Muscle layer of colon (tissue), 2 donors: ENCODE results near the gene MECP2.

Source experiments
- H3K27ac ChIP-seq: one replicate; pipeline ENCODE4 v1.7.0; 2013; ENCODE audit warnings: low read depth, mild to moderate bottlenecking, low read length, moderate library complexity
- H3K27me3 ChIP-seq, 2 donors: one replicate each; pipeline ENCODE4 v1.7.0; 2013; ENCODE audit warnings: low read length in 2 of 2, mild to moderate bottlenecking in 2 of 2; ENCODE audit not compliant: insufficient read depth in 2 of 2, control insufficient read depth in 1 of 2
- H3K36me3 ChIP-seq: one replicate; pipeline ENCODE4 v1.7.0; 2013; ENCODE audit warnings: mild to moderate bottlenecking, low read length; ENCODE audit not compliant: insufficient read depth
- H3K4me1 ChIP-seq: one replicate; pipeline ENCODE4 v1.7.0; 2013; ENCODE audit warnings: mild to moderate bottlenecking, low read length; ENCODE audit not compliant: insufficient read depth
- H3K4me3 ChIP-seq, 2 donors: one replicate each; pipeline ENCODE4 v1.7.0; 2013; ENCODE audit warnings: low read length in 2 of 2, low read depth in 1 of 2, mild to moderate bottlenecking in 1 of 2, moderate library complexity in 1 of 2
- H3K9ac ChIP-seq: one replicate; pipeline ENCODE4 v1.7.0; 2013; ENCODE audit warnings: low read length
- H3K9me3 ChIP-seq: one replicate; pipeline ENCODE4 v1.7.0; 2013; ENCODE audit warnings: mild to moderate bottlenecking, low read length
- donor health status: abdominal sarcoma.
- donor health status: Adenocarcinoma of cecum.

The MECP2 gene

GRCh38 chrX:154057791-154058190 lies 39.7 kb downstream of the MECP2 start:
- H3K27me3 ChIP-seq: no peaks in the 10 kb centered on the region
- H3K36me3 ChIP-seq: no peaks in the 10 kb centered on the region
- peaks cover 40% of the 10 kb centered on the region for H3K4me1 ChIP-seq
- no peak overlapping the region for H3K4me3 ChIP-seq
- H3K9ac ChIP-seq: no peak overlapping the region
- H3K9me3 ChIP-seq: no peaks in the 10 kb centered on the region
- H3K27ac ChIP-seq: no peak overlapping the region

DNA sequence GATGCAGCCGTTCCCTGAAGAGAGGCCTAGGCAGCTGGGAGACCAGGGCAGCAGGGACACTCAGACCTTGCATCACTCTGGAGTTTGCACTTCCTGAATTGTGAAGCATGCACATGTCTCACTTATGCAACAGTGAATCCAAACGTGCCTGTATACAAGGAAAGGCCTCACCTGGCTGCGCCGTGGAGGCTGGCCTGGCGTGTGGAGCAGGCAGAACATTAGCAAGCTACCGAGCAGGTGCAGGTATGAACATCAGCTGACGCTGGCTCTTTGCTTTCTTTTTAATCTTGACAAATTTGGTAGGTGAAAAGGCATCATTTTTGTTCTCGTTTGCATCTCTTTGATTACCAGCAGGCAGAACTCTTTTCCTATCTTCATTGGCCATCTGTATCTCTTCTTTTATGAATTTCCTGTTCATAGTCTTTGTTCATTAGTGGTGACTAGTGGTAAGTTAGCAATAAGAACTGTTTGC lies 40.7 kb downstream of the MECP2 start:
- H3K27me3 ChIP-seq: no peaks in the 10 kb centered on the region
- peaks cover 35% of the 10 kb centered on the region for H3K4me1 ChIP-seq
- no peak overlapping the region for H3K27ac ChIP-seq

DNA sequence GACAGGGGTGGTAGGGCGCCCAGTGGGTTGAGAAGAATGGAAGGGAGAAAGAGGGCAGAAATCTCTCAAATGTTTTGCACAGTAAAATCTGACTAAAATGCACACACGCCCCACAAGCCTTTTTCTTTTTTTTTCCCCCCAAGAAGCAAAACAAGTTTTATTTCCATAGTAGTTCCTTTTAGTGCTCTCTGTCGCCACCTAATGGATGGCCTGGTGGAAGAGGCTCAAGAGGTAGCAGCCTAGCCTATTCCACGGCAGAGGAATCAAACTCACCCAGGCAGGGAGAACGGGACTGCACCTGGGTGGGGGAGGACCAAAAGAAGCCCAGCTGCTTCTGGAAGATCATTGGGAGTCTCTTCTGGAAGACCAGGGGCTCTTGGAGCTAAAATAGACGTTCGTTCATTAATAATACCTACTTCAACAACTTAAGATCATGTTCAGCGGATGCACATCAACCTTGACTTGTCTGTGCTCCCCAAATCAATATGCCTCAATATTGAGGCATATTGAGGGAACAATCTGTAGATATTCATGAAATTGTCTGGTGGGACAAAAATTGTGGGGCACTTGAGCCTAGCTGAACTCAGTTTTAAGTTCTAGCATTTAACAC lies 46.2 kb downstream of the MECP2 start:
- Histone ChIP-seq H3K4me1 (peaks cover 50% of the 10 kb centered on the region), H3K9ac (no peak overlapping the region), H3K4me3 (no peak overlapping the region), H3K9me3 (no peaks in the 10 kb centered on the region), H3K27me3 (no peaks in the 10 kb centered on the region), H3K36me3 (peaks cover 5% of the 10 kb centered on the region), H3K27ac (no peak overlapping the region)

More for the DNA sequence above, 40.7 kb downstream of the MECP2 start:
- no peaks in the 10 kb centered on the region for H3K9me3 ChIP-seq
- no peaks in the 10 kb centered on the region for H3K36me3 ChIP-seq
- H3K9ac ChIP-seq: no peak overlapping the region
- H3K4me3 ChIP-seq: no peak overlapping the region

GRCh38 chrX:154050113-154050495 lies 47.4 kb downstream of the MECP2 start:
- Histone ChIP-seq H3K36me3 (peaks cover 5% of the 10 kb centered on the region), H3K9me3 (no peaks in the 10 kb centered on the region), H3K27me3 (no peaks in the 10 kb centered on the region), H3K4me3 (no peak overlapping the region), H3K4me1 (peaks cover 61% of the 10 kb centered on the region), H3K9ac (no peak overlapping the region), H3K27ac (peak overlapping the region; percentile 12)

GRCh38 chrX:154049209-154050112 lies 48.1 kb downstream of the MECP2 start:
- Histone ChIP-seq H3K4me1 (peaks cover 68% of the 10 kb centered on the region), H3K9me3 (no peaks in the 10 kb centered on the region), H3K9ac (no peak overlapping the region), H3K27ac (peak overlapping the region; percentile 60), H3K27me3 (no peaks in the 10 kb centered on the region), H3K4me3 (peak overlapping the region in 1 of 2 donors; percentile 6), H3K36me3 (peaks cover 5% of the 10 kb centered on the region)

DNA sequence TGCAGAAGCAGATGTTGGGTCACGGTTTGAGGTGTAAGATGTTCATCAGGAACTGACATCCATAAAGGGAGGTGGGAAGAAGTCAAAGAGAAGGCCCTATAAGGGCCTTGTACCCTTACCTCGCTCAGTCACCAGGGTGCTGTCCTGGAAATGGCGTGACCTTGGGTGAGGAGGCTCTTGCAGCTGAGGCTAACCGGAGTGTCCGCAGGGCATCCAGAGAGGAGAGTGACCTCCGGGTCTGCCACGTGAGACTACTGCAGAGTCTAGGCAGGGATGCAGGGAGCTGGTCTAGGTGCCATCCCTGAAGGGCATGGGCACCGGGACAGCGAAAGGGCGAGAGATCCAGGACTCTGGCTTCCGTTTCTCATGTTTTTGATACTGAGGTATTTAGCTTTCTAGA lies 49.1 kb downstream of the MECP2 start:
- H3K4me1 ChIP-seq: peaks cover 75% of the 10 kb centered on the region
- H3K27me3 ChIP-seq: no peaks in the 10 kb centered on the region
- H3K9me3 ChIP-seq: no peaks in the 10 kb centered on the region
- H3K27ac ChIP-seq: peak overlapping the region; percentile 38
- no peak overlapping the region for H3K9ac ChIP-seq
- H3K4me3 ChIP-seq: no peak overlapping the region
- peaks cover 5% of the 10 kb centered on the region for H3K36me3 ChIP-seq

- Histone ChIP-seq H3K4me3 (no peak overlapping the region), H3K27me3 (no peaks in the 10 kb centered on the region), H3K9me3 (no peaks in the 10 kb centered on the region), H3K9ac (no peak overlapping the region), H3K27ac (peak overlapping the region; percentile 27), H3K36me3 (peaks cover 5% of the 10 kb centered on the region), H3K4me1 (peaks cover 89% of the 10 kb centered on the region)
Observed at GRCh38 chrX:154046940-154047610, 50.4 kb downstream of the MECP2 start.

DNA sequence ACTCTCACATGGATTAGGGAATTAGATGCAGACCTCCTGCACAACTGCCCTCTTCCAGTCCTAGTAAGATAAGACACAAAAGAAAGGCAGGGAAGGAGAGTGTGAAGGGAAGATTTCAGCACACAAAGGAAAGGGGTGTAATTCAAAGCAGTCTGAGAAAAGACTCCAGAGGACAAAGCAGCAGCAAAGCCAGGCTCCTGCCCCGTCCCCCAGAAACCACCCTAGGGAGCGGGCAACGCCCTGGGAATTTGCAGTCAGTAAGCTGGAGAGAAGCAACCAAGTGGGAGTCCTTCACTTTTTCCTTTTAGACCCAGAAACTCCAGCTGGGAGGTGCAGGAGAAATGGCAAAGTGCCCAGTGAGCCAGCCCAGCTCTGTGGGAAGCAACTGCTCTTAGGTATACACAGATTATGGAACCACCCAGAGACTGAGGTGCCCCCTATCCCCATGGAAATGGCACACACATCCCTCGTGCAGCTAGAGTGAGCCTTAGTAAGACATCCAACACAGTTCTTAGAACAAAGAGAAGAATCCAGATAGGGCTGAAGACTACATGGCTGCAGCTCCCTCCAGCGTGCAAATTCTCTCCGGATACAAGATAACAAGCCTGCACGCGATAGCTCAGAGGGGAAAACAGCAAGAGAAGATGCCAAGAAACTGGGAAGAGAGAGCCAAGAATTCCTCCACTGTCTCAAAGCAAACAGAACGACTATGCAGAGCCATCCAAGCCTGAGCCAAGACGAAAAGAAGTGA lies 51.3 kb downstream of the MECP2 start:
- Histone ChIP-seq H3K27ac (peak overlapping the region; percentile 4), H3K9ac (no peak overlapping the region), H3K36me3 (peaks cover 5% of the 10 kb centered on the region), H3K27me3 (peaks cover 0 to 3% of the 10 kb centered on the region in 2 donors), H3K9me3 (no peaks in the 10 kb centered on the region), H3K4me1 (peaks cover 95% of the 10 kb centered on the region), H3K4me3 (peak overlapping the region in 1 of 2 donors; percentile 39)

GRCh38 chrX:154044091-154044490 lies 53.4 kb downstream of the MECP2 start:
- Histone ChIP-seq H3K4me1 (peaks cover 92% of the 10 kb centered on the region), H3K36me3 (peaks cover 5% of the 10 kb centered on the region), H3K9ac (no peak overlapping the region), H3K4me3 (no peak overlapping the region), H3K27me3 (peaks cover 0 to 4% of the 10 kb centered on the region in 2 donors), H3K9me3 (no peaks in the 10 kb centered on the region), H3K27ac (no peak overlapping the region)

- Histone ChIP-seq H3K9ac (no peak overlapping the region), H3K9me3 (no peaks in the 10 kb centered on the region), H3K36me3 (peaks cover 5% of the 10 kb centered on the region), H3K27me3 (peaks cover 0 to 4% of the 10 kb centered on the region in 2 donors), H3K27ac (no peak overlapping the region), H3K4me3 (no peak overlapping the region), H3K4me1 (peaks cover 83% of the 10 kb centered on the region)
Observed at GRCh38 chrX:154043003-154043763, 54.3 kb downstream of the MECP2 start.
